ENCODE measurements around the gene KRT15. TPM values are rescaled to one million over a fixed set of nuclear protein-coding genes. Genes with fewer than 3 reads are reported as not detected.
A peak's percentile ranks its signal among the peaks of the same experiment; 100 is the strongest.

KRT15 gene
- total RNA-seq, 6 donors from 2014 or later = 10.5 to 57.9 (median 19.2) TPM

GRCh38 chr17:41548844-41549595 is 30.3 kb upstream of the KRT15 start:
- TF ChIP-seq CTCF (IDR thresholded peaks at IDR 0.05) (peak; percentile 69 to 93 (median 90)), EP300 (IDR thresholded peaks at IDR 0.05) (no peak)
- Histone ChIP-seq H3K4me3 (peak overlapping the region in 3 of 4 donors; percentile 4 to 21 (median 8)), H3K36me3 (no peaks in the 10 kb centered on the region), H3K27me3 (no peaks in the 10 kb centered on the region), H3K9me3 (no peaks in the 10 kb centered on the region), H3K27ac (peak overlapping the region in 3 of 4 donors; percentile 15 to 81 (median 36)), H3K4me1 (peaks cover 15 to 19% (median 17%) of the 10 kb centered on the region in 4 donors)
- DNase-seq (peak; percentile 92 to 94), ATAC-seq (ENCODE audit: low FRiP score in 2 of 2) (peak; percentile 91 to 95)
- WGBS, 2 donors = 2 to 3% methylated on average over 19 to 25 of the region's 25 CpGs

- no peaks in the 10 kb centered on the region for H3K36me3 ChIP-seq
- peak overlapping the region in 1 of 4 donors; percentile 81 for H3K27ac ChIP-seq
- H3K27me3 ChIP-seq = no peaks in the 10 kb centered on the region
- DNase-seq (peak in 1 of 2 donors; percentile 62), ATAC-seq (ENCODE audit: low FRiP score in 2 of 2) (peak; percentile 59 to 82)
- TF ChIP-seq CTCF (IDR thresholded peaks at IDR 0.05) = peak in 1 of 6 experiments; percentile 9
- no peak for TF ChIP-seq POLR2A (IDR thresholded peaks at IDR 0.05)
- WGBS, 2 donors = 38 to 43% methylated on average over 11 to 23 of the region's 23 CpGs
- H3K4me1 ChIP-seq = peaks cover 15 to 19% (median 17%) of the 10 kb centered on the region in 4 donors
- peak overlapping the region in 3 of 4 donors; percentile 4 to 21 (median 8) for H3K4me3 ChIP-seq
- H3K9me3 ChIP-seq = no peaks in the 10 kb centered on the region
Measured at GRCh38 chr17:41547921-41548843, 29.5 kb upstream of the KRT15 start.

GRCh38 chr17:41547378-41547841 is 28.7 kb upstream of the KRT15 start:
- DNase-seq (no peak), ATAC-seq (ENCODE audit: low FRiP score in 2 of 2) (no peak)
- TF ChIP-seq EP300 (IDR thresholded peaks at IDR 0.05) (no peak), POLR2AphosphoS5 (IDR thresholded peaks at IDR 0.05) (no peak), POLR2A (IDR thresholded peaks at IDR 0.05) (no peak), CTCF (IDR thresholded peaks at IDR 0.05) (no peak)
- Histone ChIP-seq H3K27me3 (no peaks in the 10 kb centered on the region), H3K4me3 (no peak overlapping the region), H3K36me3 (no peaks in the 10 kb centered on the region), H3K4me1 (peaks cover 15 to 19% (median 17%) of the 10 kb centered on the region in 4 donors), H3K27ac (no peak overlapping the region), H3K9me3 (no peaks in the 10 kb centered on the region)
- 67 to 81% methylated on average over 8 to 9 of the region's 9 CpGs for WGBS, 2 donors

- WGBS, 2 donors = 90 to 98% methylated on average over 3 of the region's 3 CpGs
- peaks cover 15 to 19% (median 17%) of the 10 kb centered on the region in 4 donors for H3K4me1 ChIP-seq
- H3K9me3 ChIP-seq = no peaks in the 10 kb centered on the region
- TF ChIP-seq POLR2AphosphoS5 (IDR thresholded peaks at IDR 0.05) = no peak
- no peak for TF ChIP-seq CTCF (IDR thresholded peaks at IDR 0.05)
- no peak for TF ChIP-seq POLR2A (IDR thresholded peaks at IDR 0.05)
- no peak for TF ChIP-seq EP300 (IDR thresholded peaks at IDR 0.05)
- H3K4me3 ChIP-seq = no peak overlapping the region
- H3K36me3 ChIP-seq = no peaks in the 10 kb centered on the region
- H3K27ac ChIP-seq = no peak overlapping the region
- H3K27me3 ChIP-seq = no peaks in the 10 kb centered on the region
- DNase-seq (no peak), ATAC-seq (ENCODE audit: low FRiP score in 2 of 2) (no peak)
Measured at GRCh38 chr17:41546819-41547218, 28.1 kb upstream of the KRT15 start.

Data from upper lobe of left lung (tissue), 6 donors.